HepG2 (cell line): Measurements from ENCODE around the gene MRRF. TPM values are rescaled to one million over a fixed set of nuclear protein-coding genes. Genes with fewer than 3 reads are reported as not detected.

Experiments used
- ATAC-seq: fragments of 200-7000 bp; cut with Tn5 transposase; 3 replicates; pipeline ENCODE4 v1.9.1; 2020; ENCODE audit warnings: mild to moderate bottlenecking, moderate library complexity
- BruUV-seq: library from RNA; stranded (reverse); fragments of 400-500 nt; replicated peaks from 2 replicates; lab custom pipeline; 2021; lab: Mats Ljungman, UMichigan
- CTCF ChIA-PET: fragments of 300-600 bp; formaldehyde crosslinking; extraction: SDS; loops from one replicate; lab custom pipeline; 2021; ENCODE audit warnings: low total read pairs, inconsistent platforms, low intra/inter-chr PET ratio; lab: Yijun Ruan, JAX
- POLR2A ChIA-PET: fragments of 350-600 bp; sonication (Branson Sonifier 250); formaldehyde crosslinking; loops from one replicate; lab custom pipeline; 2020; ENCODE audit warnings: antibody characterized with exemption, inconsistent platforms; lab: Yijun Ruan, JAX
- DNase-seq: peaks from one replicate; pipeline ENCODE4 v3.0.0-alpha.2; 2015; ENCODE audit warnings: low spot score
- FAIRE-seq: peaks from 3 replicates; lab custom pipeline; 2011; peaks lifted over from hg19 to GRCh38; lab: Jason Lieb, UNC
- H2AFZ ChIP-seq: one replicate; pipeline ENCODE4 v1.6.1; 2011; ENCODE audit warnings: low read length, inconsistent platforms
- H3K27ac ChIP-seq: fragments of 300-600 bp; 3 replicates; pipeline ENCODE4 v1.8.0; 2011; ENCODE audit warnings: mixed run types, mild to moderate bottlenecking, mixed read lengths, low read length, inconsistent platforms; ENCODE audit not compliant: insufficient read depth; ENCODE audit errors: extremely low read length
- H3K27me3 ChIP-seq, 2 experiments: fragments of 200-600 bp in 1 of 2; 2 replicates in 1 of 2; 3 replicates in 1 of 2; pipeline versions ENCODE4 v1.6.0 to v1.8.0; 2011; ENCODE audit warnings: low read length in 2 of 2, mild to moderate bottlenecking in 2 of 2, moderate library complexity in 2 of 2, inconsistent platforms in 1 of 2; ENCODE audit not compliant: insufficient read depth in 2 of 2, control insufficient read depth in 1 of 2
- H3K36me3 ChIP-seq, 2 experiments: fragments of 200-600 bp in 1 of 2; replicated peaks in 1 of 2; 2 replicates in 1 of 2; 3 replicates in 1 of 2; pipeline versions ENCODE4 v1.5.1 to v1.8.0; 2011; ENCODE audit warnings: low read length in 2 of 2, inconsistent platforms in 1 of 2; ENCODE audit not compliant: insufficient read depth in 2 of 2, control insufficient read depth in 1 of 2
- H3K4me1 ChIP-seq: 2 replicates; pipeline ENCODE4 v1.5.1; 2012; ENCODE audit warnings: low read length, inconsistent platforms; ENCODE audit not compliant: insufficient read depth
- H3K4me2 ChIP-seq: 2 replicates; pipeline ENCODE4 v1.6.0; 2011; ENCODE audit warnings: low read depth, low read length, inconsistent platforms
- H3K4me3 ChIP-seq, 3 experiments: fragments of 200-600 bp in 1 of 3; sonication (generic), shearing (Covaris generic) in 1 of 3; replicated peaks in 1 of 3; 2 replicates each; pipeline ENCODE4 v1.5.1; 2011 to 2016; ENCODE audit warnings: low read length in 3 of 3, inconsistent platforms in 2 of 3, low read depth in 2 of 3, mild to moderate bottlenecking in 2 of 3, control low read depth in 1 of 3, mixed read lengths in 1 of 3; ENCODE audit not compliant: insufficient read depth in 1 of 3
- H3K79me2 ChIP-seq: one replicate; pipeline ENCODE4 v1.6.1; 2011; ENCODE audit warnings: low read length, inconsistent platforms; ENCODE audit not compliant: insufficient read depth
- H3K9ac ChIP-seq: 2 replicates; pipeline ENCODE4 v1.6.0; 2011; ENCODE audit warnings: mild to moderate bottlenecking, low read depth, low read length, inconsistent platforms; ENCODE audit not compliant: insufficient read depth
- H3K9me3 ChIP-seq: 2 replicates; pipeline ENCODE4 v1.5.1; 2012; ENCODE audit warnings: mild to moderate bottlenecking, low read length
- H4K20me1 ChIP-seq: 2 replicates; pipeline ENCODE4 v1.6.0; 2011; ENCODE audit warnings: inconsistent platforms, mild to moderate bottlenecking, low read length, moderate library complexity; ENCODE audit not compliant: insufficient read depth
- BRD4 ChIP-seq: sonication (generic); formaldehyde crosslinking; IDR thresholded peaks from 2 replicates; pipeline ENCODE4 v1.4.0; 2020; ENCODE audit warnings: missing genetic modification reagents
- FOXK1 ChIP-seq: sonication (generic); formaldehyde crosslinking; IDR thresholded peaks from 2 replicates; pipeline ENCODE4 v1.4.0; 2020; ENCODE audit warnings: low read depth, missing genetic modification reagents, borderline replicate concordance
- MAF1 ChIP-seq: sonication (generic); formaldehyde crosslinking; IDR thresholded peaks from 2 replicates; pipeline ENCODE4 v1.5.0; 2020; ENCODE audit warnings: missing genetic modification reagents, borderline replicate concordance
- NR2F1 ChIP-seq, 2 experiments: fragments of 450-650 bp in 1 of 2; formaldehyde crosslinking in 1 of 2; IDR thresholded peaks; 2 replicates each; pipeline versions ENCODE4 v1.5.0 to v1.6.1; 2016 to 2020; ENCODE audit warnings: mild to moderate bottlenecking in 1 of 2, missing compliant biosample characterization in 1 of 2, missing genetic modification reagents in 1 of 2, moderate library complexity in 1 of 2
- NR2F6 ChIP-seq, 2 experiments: IDR thresholded peaks; 2 replicates each; pipeline ENCODE4 v1.6.1; 2016; ENCODE audit warnings: antibody characterized with exemption in 1 of 2, mild to moderate bottlenecking in 1 of 2
- SATB2 ChIP-seq: sonication (generic); formaldehyde crosslinking; IDR thresholded peaks from 2 replicates; pipeline ENCODE4 v1.5.0; 2020; ENCODE audit warnings: missing genetic modification reagents
- ZKSCAN8 ChIP-seq: IDR thresholded peaks from 2 replicates; pipeline ENCODE4 v1.6.1; 2016; ENCODE audit warnings: borderline replicate concordance, missing genetic modification reagents, missing compliant biosample characterization
- ZNF264 ChIP-seq: sonication (generic); formaldehyde crosslinking; IDR thresholded peaks from 2 replicates; pipeline ENCODE4 v1.4.0; 2020; ENCODE audit warnings: missing genetic modification reagents
- ZNF672 ChIP-seq: sonication (generic); formaldehyde crosslinking; IDR thresholded peaks from 2 replicates; pipeline ENCODE4 v1.8.1; 2022; ENCODE audit warnings: missing genetic modification reagents
- WGBS: methylation state at CpG from one replicate; pipeline ENCODE4 v1.1.6; 2017; ENCODE audit warnings: low lambda C conversion rate; 5-methylcytosine and 5-hydroxymethylcytosine counted together
- in situ Hi-C: cut with HindIII; loops from 2 replicates; pipeline ENCODE4 v1.10.0; 2017; ENCODE audit warnings: low pct_unique_long_range_greater_than_20kb; ENCODE audit not compliant: extremely low pct_ligation_motif_present
- intact Hi-C: fragments of 100-400 bp; cut with micrococcal nuclease; formaldehyde crosslinking; loops from one replicate; pipeline ENCODE4 v1.10.0; 2022; ENCODE audit not compliant: unreplicated experiment
- polyA plus RNA-seq, 8 experiments: library from polyadenylated mRNA; depleted of rRNA in 3 of 8; stranded (reverse) in 7 of 8; unstranded in 1 of 8; fragments of >200 nt; fragmentation: Illumina TruSeq in 4 of 8; extraction: Trizol in 4 of 8; gene quantifications; 2 replicates each; pipeline versions ENCODE4 v1.2.1 to v1.2.3, GENCODE V29; 2011 to 2016; ENCODE audit warnings: low read depth in 4 of 8, missing spikeins in 1 of 8, mixed read lengths in 1 of 8; ENCODE audit not compliant: insufficient read depth in 1 of 8
- total RNA-seq, 5 experiments: library from RNA; depleted of rRNA; stranded (reverse); fragments of >200 nt; fragmentation: Illumina TruSeq; extraction: Trizol; gene quantifications; 2 replicates each; pipeline ENCODE4 v1.2.3, GENCODE V29; 2016; ENCODE audit warnings: low read depth in 1 of 5
- TF ChIP-seq, protein P1 (sequence below): sonication (generic); formaldehyde crosslinking; IDR thresholded peaks from 2 replicates; pipeline ENCODE4 v1.5.1; 2020; ENCODE audit warnings: missing genetic modification reagents, mild to moderate bottlenecking, borderline replicate concordance
- TF ChIP-seq, protein P2 (sequence below): sonication (generic); formaldehyde crosslinking; IDR thresholded peaks from 2 replicates; pipeline ENCODE4 v1.9.0; 2021; ENCODE audit warnings: mild to moderate bottlenecking, missing genetic modification reagents
- TF ChIP-seq, protein P3 (sequence below): sonication (generic); formaldehyde crosslinking; IDR thresholded peaks from 2 replicates; pipeline ENCODE4 v1.4.0; 2020; ENCODE audit warnings: missing genetic modification reagents

MRRF gene
- total and polyA plus RNA-seq, 2 of the 13 experiments (the other 11 are each of a cell fraction or from before 2014, with no cell fraction given) = 37.3 to 44.3 TPM

DNA sequence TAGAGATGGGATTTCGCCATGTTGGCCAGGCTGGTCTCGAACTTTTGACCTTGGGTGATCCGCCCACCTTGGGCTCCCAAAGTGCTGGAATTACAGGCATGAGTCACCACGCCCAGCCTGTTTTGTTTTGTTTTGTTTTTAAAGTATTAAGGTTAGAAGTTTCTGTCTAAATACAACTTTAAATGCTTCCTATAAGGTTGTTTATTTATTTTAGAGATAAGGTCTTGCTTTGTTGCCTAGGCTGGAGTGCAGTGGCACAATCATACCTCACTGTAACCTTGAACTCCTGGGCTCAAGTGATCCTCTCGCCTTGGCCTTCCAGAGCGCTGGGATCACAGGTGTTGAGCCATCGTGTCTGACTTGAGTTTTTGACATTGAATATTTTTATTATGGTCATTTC is 11.4 kb downstream of the MRRF start:
- BruUV-seq = no TSS peak
- TF ChIP-seq, protein P1, sequence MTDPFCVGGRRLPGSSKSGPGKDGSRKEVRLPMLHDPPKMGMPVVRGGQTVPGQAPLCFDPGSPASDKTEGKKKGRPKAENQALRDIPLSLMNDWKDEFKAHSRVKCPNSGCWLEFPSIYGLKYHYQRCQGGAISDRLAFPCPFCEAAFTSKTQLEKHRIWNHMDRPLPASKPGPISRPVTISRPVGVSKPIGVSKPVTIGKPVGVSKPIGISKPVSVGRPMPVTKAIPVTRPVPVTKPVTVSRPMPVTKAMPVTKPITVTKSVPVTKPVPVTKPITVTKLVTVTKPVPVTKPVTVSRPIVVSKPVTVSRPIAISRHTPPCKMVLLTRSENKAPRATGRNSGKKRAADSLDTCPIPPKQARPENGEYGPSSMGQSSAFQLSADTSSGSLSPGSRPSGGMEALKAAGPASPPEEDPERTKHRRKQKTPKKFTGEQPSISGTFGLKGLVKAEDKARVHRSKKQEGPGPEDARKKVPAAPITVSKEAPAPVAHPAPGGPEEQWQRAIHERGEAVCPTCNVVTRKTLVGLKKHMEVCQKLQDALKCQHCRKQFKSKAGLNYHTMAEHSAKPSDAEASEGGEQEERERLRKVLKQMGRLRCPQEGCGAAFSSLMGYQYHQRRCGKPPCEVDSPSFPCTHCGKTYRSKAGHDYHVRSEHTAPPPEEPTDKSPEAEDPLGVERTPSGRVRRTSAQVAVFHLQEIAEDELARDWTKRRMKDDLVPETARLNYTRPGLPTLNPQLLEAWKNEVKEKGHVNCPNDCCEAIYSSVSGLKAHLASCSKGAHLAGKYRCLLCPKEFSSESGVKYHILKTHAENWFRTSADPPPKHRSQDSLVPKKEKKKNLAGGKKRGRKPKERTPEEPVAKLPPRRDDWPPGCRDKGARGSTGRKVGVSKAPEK = no peak
- no peak for TF ChIP-seq SATB2 (CRISPR knock-in tag)
- TF ChIP-seq FOXK1 (CRISPR knock-in tag) = peak; percentile 56; the same call in 1 of the 2 replicates
- TF ChIP-seq MAF1 = no peak
- no peak for TF ChIP-seq BRD4 (CRISPR knock-in tag)
- no peak; the same call in none of the 2 replicates for TF ChIP-seq NR2F6 (IDR thresholded peaks at IDR 0.05)
- 0 out of 2 replicates have a peak, but pooled peaks have one; percentile 10 for TF ChIP-seq NR2F6 (CRISPR knock-in tag; IDR thresholded peaks at IDR 0.05)
- peak in 1 of 2 experiments; percentile 37; a peak in 1 of 4 replicates for TF ChIP-seq NR2F1 (CRISPR knock-in tag; IDR thresholded peaks at IDR 0.05)
- TF ChIP-seq, protein P2, sequence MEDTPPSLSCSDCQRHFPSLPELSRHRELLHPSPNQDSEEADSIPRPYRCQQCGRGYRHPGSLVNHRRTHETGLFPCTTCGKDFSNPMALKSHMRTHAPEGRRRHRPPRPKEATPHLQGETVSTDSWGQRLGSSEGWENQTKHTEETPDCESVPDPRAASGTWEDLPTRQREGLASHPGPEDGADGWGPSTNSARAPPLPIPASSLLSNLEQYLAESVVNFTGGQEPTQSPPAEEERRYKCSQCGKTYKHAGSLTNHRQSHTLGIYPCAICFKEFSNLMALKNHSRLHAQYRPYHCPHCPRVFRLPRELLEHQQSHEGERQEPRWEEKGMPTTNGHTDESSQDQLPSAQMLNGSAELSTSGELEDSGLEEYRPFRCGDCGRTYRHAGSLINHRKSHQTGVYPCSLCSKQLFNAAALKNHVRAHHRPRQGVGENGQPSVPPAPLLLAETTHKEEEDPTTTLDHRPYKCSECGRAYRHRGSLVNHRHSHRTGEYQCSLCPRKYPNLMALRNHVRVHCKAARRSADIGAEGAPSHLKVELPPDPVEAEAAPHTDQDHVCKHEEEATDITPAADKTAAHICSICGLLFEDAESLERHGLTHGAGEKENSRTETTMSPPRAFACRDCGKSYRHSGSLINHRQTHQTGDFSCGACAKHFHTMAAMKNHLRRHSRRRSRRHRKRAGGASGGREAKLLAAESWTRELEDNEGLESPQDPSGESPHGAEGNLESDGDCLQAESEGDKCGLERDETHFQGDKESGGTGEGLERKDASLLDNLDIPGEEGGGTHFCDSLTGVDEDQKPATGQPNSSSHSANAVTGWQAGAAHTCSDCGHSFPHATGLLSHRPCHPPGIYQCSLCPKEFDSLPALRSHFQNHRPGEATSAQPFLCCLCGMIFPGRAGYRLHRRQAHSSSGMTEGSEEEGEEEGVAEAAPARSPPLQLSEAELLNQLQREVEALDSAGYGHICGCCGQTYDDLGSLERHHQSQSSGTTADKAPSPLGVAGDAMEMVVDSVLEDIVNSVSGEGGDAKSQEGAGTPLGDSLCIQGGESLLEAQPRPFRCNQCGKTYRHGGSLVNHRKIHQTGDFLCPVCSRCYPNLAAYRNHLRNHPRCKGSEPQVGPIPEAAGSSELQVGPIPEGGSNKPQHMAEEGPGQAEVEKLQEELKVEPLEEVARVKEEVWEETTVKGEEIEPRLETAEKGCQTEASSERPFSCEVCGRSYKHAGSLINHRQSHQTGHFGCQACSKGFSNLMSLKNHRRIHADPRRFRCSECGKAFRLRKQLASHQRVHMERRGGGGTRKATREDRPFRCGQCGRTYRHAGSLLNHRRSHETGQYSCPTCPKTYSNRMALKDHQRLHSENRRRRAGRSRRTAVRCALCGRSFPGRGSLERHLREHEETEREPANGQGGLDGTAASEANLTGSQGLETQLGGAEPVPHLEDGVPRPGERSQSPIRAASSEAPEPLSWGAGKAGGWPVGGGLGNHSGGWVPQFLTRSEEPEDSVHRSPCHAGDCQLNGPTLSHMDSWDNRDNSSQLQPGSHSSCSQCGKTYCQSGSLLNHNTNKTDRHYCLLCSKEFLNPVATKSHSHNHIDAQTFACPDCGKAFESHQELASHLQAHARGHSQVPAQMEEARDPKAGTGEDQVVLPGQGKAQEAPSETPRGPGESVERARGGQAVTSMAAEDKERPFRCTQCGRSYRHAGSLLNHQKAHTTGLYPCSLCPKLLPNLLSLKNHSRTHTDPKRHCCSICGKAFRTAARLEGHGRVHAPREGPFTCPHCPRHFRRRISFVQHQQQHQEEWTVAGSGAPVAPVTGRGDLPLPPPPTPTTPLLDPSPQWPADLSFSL (CRISPR knock-in tag) = no peak
- TF ChIP-seq ZNF264 (CRISPR knock-in tag) = no peak
- no peak for TF ChIP-seq ZNF672 (CRISPR knock-in tag)
- TF ChIP-seq, protein P3, sequence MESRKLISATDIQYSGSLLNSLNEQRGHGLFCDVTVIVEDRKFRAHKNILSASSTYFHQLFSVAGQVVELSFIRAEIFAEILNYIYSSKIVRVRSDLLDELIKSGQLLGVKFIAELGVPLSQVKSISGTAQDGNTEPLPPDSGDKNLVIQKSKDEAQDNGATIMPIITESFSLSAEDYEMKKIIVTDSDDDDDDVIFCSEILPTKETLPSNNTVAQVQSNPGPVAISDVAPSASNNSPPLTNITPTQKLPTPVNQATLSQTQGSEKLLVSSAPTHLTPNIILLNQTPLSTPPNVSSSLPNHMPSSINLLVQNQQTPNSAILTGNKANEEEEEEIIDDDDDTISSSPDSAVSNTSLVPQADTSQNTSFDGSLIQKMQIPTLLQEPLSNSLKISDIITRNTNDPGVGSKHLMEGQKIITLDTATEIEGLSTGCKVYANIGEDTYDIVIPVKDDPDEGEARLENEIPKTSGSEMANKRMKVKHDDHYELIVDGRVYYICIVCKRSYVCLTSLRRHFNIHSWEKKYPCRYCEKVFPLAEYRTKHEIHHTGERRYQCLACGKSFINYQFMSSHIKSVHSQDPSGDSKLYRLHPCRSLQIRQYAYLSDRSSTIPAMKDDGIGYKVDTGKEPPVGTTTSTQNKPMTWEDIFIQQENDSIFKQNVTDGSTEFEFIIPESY = peak; percentile 96
- TF ChIP-seq ZKSCAN8 (CRISPR knock-in tag) = no peak

More for the DNA sequence above, 11.4 kb downstream of the MRRF start:
- in situ Hi-C loops = no loop called here
- CTCF ChIA-PET = no interaction called here
- POLR2A ChIA-PET = interaction anchor here (2.5 kb wide), 1 partner anchor 12 kb away, joined by 16 read pairs; the partner anchor contains the start of genes MRRF and RBM18
- Histone ChIP-seq H3K4me1 (peaks cover 14% of the 10 kb centered on the region), H3K79me2 (peaks cover 10% of the 10 kb centered on the region), H4K20me1 (no peaks in the 10 kb centered on the region), H3K9me3 (peaks cover 4% of the 10 kb centered on the region; the same call in 1 of the 2 replicates), H3K9ac (no peak overlapping the region), H3K4me2 (no peak overlapping the region), H2AFZ (no peak overlapping the region), H3K27me3 (no peaks in the 10 kb centered on the region), H3K27ac (no peak overlapping the region), H3K36me3 (peaks cover 3 to 23% of the 10 kb centered on the region in 2 experiments), H3K4me3 (no peak overlapping the region)
- intact Hi-C loops = no loop called here
- peak; percentile 44; the same call in 2 of the 3 replicates for ATAC-seq
- peak; percentile 56 for FAIRE-seq
- peak; percentile 16 for DNase-seq
- WGBS = 64% methylated on average over 7 of the region's 7 CpGs
